Measurements from ENCODE around the gene ASTE1. TPM values are rescaled to one million over a fixed set of nuclear protein-coding genes. Genes with fewer than 3 reads are reported as not detected.
A peak's percentile ranks its signal among the peaks of the same experiment; 100 is the strongest.

Gene ASTE1
- total and polyA plus RNA-seq, 9 of the 15 experiments (the other 6 are each of a cell fraction or from before 2014, with no cell fraction given): 3.5 to 12.1 (median 6.9) TPM

- no peaks in the 10 kb centered on the region for H3K9me3 ChIP-seq (replicated peaks; ENCODE audit: control insufficient read depth, insufficient read depth, low read depth, low read length)
- H2AFZ ChIP-seq (ENCODE audit: low read depth, low read length): no peak overlapping the region
- H3K9me1 ChIP-seq (ENCODE audit: control insufficient read depth, insufficient read depth, low read length): no peaks in the 10 kb centered on the region
- no TSS peak for BruUV-seq (replicated peaks)
- H3K9ac ChIP-seq (ENCODE audit: insufficient read depth in 1 of 2, low read depth in 2 of 2, low read length in 2 of 2): no peak overlapping the region
- ATAC-seq (no peak), FAIRE-seq (no peak), DNase-seq (ENCODE audit: extremely low read depth in 1 of 4, low spot score in 3 of 4) (no peak)
- intact Hi-C loops (cut with micrococcal nuclease) (no loop called here), in situ Hi-C loops (cut with MboI) (no loop called here)
- H3K4me3 ChIP-seq: no peak overlapping the region
- CTCF ChIA-PET (ENCODE audit: low intra/inter-chr PET ratio): interaction anchor here (0.6 kb wide), 1 partner anchor 22 kb away, joined by 3 read pairs; no protein-coding TSS in a partner anchor
- 94% methylated on average over 3 of the region's 3 CpGs for WGBS (ENCODE audit: insufficient coverage, low coverage, missing lambda C conversion rate)
- H3K27me3 ChIP-seq (ENCODE audit: control insufficient read depth in 2 of 2, insufficient read depth in 2 of 2, low read length in 2 of 2): no peaks in the 10 kb centered on the region
- H3K27ac ChIP-seq (ENCODE audit: extremely low read depth, low read depth, low read length): no peak overlapping the region
- H3K79me2 ChIP-seq (ENCODE audit: control insufficient read depth, insufficient read depth, low read length): no peaks in the 10 kb centered on the region
- no peak overlapping the region for H3K4me2 ChIP-seq (ENCODE audit: insufficient read depth, low read length)
- H4K20me1 ChIP-seq (replicated peaks; ENCODE audit: control insufficient read depth, insufficient read depth, low read length): no peaks in the 10 kb centered on the region
- H3K36me3 ChIP-seq (ENCODE audit: control insufficient read depth, insufficient read depth, low read length): peaks cover 60% of the 10 kb centered on the region
- POLR2A ChIA-PET: interaction anchor here (0.7 kb wide), 1 partner anchor 115 kb away, joined by 3 read pairs; no protein-coding TSS in a partner anchor
- TF ChIP-seq MYNN (IDR thresholded peaks at IDR 0.05): no peak
- TF ChIP-seq MYNN (CRISPR knock-in tag; IDR thresholded peaks at IDR 0.05): no peak
- TF ChIP-seq GATA2 (CRISPR knock-in tag; IDR thresholded peaks at IDR 0.05): no peak
- peak in 1 of 2 experiments; percentile 35; a peak in 1 of 4 replicates for TF ChIP-seq FOXA3 (CRISPR knock-in tag; conservative IDR thresholded peaks at IDR 0.05 in 1 of 2, IDR thresholded peaks at IDR 0.05 in 1 of 2)
- TF ChIP-seq TARDBP (IDR thresholded peaks at IDR 0.05): no peak
- no peak for TF ChIP-seq HDAC3 (IDR thresholded peaks at IDR 0.05; ENCODE audit: borderline replicate concordance, partially characterized antibody)
- TF ChIP-seq EZH2 (IDR thresholded peaks at IDR 0.05; ENCODE audit: borderline replicate concordance, low read depth, low read length): no peak
- TF ChIP-seq ATF3 (IDR thresholded peaks at IDR 0.05): peak; percentile 53; the same call in 1 of the 2 replicates
- TF ChIP-seq ATF3 (CRISPR knock-in tag; conservative IDR thresholded peaks at IDR 0.05): no peak
- TF ChIP-seq CEBPG (CRISPR knock-in tag; IDR thresholded peaks at IDR 0.05): peak; percentile 43; the same call in 1 of the 2 replicates
- TF ChIP-seq CEBPG (tag; conservative IDR thresholded peaks at IDR 0.05 in 1 of 2, IDR thresholded peaks at IDR 0.05 in 1 of 2): peak in 1 of 2 experiments; percentile 93; a peak in 2 of 4 replicates
- no peak for TF ChIP-seq E2F5 (CRISPR knock-in tag; IDR thresholded peaks at IDR 0.05)
- TF ChIP-seq FOSL1 (tag; conservative IDR thresholded peaks at IDR 0.05): peak; percentile 80
- TF ChIP-seq BRF1 (IDR thresholded peaks at IDR 0.05; ENCODE audit: borderline replicate concordance, extremely low read depth, insufficient read length): no peak
- peak; percentile 71 for TF ChIP-seq SOX6 (IDR thresholded peaks at IDR 0.05)
- no peaks in the 10 kb centered on the region for H3K4me1 ChIP-seq (replicated peaks in 1 of 2; ENCODE audit: control insufficient read depth in 2 of 2, insufficient read depth in 2 of 2, low read length in 2 of 2)
Measured at GRCh38 chr3:130963878-130964277, 62.7 kb downstream of the ASTE1 start.

Measured in K562 (cell line).